LNCaP clone FGC (cell line): ENCODE data around the gene C6.

Experiments
- DNase-seq: peaks from one replicate; pipeline ENCODE4 v3.0.0-alpha.2; 2011; ENCODE audit warnings: low read depth
- H3K4me3 ChIP-seq: 2 replicates; pipeline ENCODE4 v1.5.1; 2011; ENCODE audit warnings: mild to moderate bottlenecking, low read depth, low read length, control low read depth
- TF ChIP-seq, protein P1 (sequence below): IDR thresholded peaks from 2 replicates; pipeline ENCODE4 v1.5.1; 2012; ENCODE audit warnings: mild to moderate bottlenecking; ENCODE audit not compliant: control insufficient read depth, insufficient read depth; ENCODE audit errors: extremely low read depth

The C6 gene

DNA sequence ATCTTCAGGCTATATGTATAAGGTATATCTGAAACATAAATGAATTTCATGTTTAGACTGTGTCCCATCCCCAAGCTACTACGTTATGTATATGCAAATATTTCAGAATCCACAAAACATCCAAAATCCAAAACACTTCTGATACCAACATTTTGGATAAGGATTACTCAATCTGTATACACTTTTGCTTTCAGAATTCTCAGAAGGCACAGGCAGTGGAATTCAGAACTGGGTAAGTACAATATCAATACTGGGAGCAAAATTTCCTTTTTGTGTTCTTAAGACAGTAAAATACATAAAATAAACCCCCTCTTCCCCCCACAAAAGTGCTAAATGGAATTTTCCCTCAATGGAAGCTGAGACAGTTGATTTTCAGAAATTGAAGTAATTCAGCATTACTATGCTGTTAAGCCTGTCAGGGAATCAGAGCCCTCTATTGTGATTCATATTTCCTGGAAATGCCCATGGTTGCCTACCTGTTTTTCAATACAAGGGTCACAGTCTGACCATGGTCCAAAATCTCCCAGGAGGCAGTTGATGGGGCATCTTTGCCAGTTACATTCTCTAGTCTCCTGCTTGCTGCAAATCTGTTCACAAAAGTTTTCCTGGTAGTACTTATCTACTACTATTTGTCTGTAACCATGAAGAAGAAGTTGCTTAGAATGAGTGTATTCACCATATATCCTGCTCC is 12.1 kb downstream of the C6 start:
- TF ChIP-seq, protein P1, sequence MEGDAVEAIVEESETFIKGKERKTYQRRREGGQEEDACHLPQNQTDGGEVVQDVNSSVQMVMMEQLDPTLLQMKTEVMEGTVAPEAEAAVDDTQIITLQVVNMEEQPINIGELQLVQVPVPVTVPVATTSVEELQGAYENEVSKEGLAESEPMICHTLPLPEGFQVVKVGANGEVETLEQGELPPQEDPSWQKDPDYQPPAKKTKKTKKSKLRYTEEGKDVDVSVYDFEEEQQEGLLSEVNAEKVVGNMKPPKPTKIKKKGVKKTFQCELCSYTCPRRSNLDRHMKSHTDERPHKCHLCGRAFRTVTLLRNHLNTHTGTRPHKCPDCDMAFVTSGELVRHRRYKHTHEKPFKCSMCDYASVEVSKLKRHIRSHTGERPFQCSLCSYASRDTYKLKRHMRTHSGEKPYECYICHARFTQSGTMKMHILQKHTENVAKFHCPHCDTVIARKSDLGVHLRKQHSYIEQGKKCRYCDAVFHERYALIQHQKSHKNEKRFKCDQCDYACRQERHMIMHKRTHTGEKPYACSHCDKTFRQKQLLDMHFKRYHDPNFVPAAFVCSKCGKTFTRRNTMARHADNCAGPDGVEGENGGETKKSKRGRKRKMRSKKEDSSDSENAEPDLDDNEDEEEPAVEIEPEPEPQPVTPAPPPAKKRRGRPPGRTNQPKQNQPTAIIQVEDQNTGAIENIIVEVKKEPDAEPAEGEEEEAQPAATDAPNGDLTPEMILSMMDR = no peak
- DNase-seq = no peak
- H3K4me3 ChIP-seq = no peak overlapping the region

GRCh38 chr5:41200506-41200905 is 12.8 kb downstream of the C6 start:
- H3K4me3 ChIP-seq = no peak overlapping the region
- TF ChIP-seq, protein P1 = no peak
- no peak for DNase-seq

DNA sequence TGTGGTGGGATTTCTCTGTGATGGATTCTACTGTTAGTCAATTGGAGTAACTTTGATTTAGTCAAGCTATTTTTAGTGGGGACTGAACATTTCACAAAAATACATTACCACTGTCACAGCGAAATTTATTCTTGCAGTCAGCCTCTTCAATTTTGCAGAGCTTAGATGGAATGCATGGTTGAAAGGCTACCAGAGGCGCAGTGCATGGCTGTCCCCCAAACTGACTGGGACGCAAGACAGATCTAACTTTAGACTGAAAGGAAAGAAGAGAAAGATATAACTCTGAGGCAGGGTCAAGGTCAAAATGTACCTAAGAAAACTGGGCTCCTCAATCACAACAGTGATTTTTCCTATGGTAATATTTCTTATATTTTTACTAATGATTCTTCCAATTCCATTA is 13.7 kb downstream of the C6 start:
- no peak for DNase-seq
- H3K4me3 ChIP-seq = no peak overlapping the region
- TF ChIP-seq, protein P1 = no peak

GRCh38 chr5:41196197-41196596 is 17.1 kb downstream of the C6 start:
- TF ChIP-seq, protein P1 = no peak
- no peak overlapping the region for H3K4me3 ChIP-seq
- no peak for DNase-seq

GRCh38 chr5:41195228-41195627 is 18.1 kb downstream of the C6 start:
- no peak overlapping the region for H3K4me3 ChIP-seq
- TF ChIP-seq, protein P1 = no peak
- DNase-seq = no peak

DNA sequence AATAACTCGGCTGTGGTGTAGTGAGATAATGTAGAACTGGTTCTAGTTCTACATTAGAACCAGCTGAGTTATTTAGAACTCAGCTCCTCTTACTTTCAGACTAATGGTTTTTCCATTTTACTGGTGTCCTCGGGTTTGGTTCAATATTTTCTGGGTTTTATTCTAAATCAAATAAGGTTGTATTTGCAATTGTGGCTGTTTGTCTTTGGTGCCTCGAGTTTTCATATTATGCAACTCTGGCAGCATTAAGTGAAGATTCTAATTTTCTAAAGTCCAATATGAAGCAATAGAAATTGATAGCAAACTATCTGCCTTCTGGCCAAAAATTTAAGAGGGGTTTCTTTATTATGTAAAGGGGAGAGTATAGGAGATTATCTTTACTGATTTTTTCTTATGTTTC is 19.0 kb downstream of the C6 start:
- no peak overlapping the region for H3K4me3 ChIP-seq
- no peak for DNase-seq
- TF ChIP-seq, protein P1 = no peak

- peak; percentile 72 for DNase-seq
- TF ChIP-seq, protein P1 = no peak
- no peak overlapping the region for H3K4me3 ChIP-seq
These were observed 19.7 kb downstream of the C6 start for GRCh38 chr5:41193456-41194205.
